DOHH2 (cell line): ENCODE results near the gene PIERCE2.

Source experiments
- CTCF ChIP-seq: fragments of 200-600 bp; sonication (generic); IDR thresholded peaks from one replicate; pipeline ENCODE4 v1.5.1; 2014; ENCODE audit warnings: antibody characterized with exemption, mild to moderate bottlenecking, low read depth, low read length; ENCODE audit not compliant: poor library complexity, severe bottlenecking
- EZH2phosphoT487 ChIP-seq: fragments of 200-600 bp; sonication (generic); IDR thresholded peaks from 2 replicates; pipeline ENCODE4 v1.6.1; 2017; ENCODE audit warnings: borderline replicate concordance, mild to moderate bottlenecking, antibody characterized with exemption, low read length, moderate library complexity, mixed read lengths

DNA sequence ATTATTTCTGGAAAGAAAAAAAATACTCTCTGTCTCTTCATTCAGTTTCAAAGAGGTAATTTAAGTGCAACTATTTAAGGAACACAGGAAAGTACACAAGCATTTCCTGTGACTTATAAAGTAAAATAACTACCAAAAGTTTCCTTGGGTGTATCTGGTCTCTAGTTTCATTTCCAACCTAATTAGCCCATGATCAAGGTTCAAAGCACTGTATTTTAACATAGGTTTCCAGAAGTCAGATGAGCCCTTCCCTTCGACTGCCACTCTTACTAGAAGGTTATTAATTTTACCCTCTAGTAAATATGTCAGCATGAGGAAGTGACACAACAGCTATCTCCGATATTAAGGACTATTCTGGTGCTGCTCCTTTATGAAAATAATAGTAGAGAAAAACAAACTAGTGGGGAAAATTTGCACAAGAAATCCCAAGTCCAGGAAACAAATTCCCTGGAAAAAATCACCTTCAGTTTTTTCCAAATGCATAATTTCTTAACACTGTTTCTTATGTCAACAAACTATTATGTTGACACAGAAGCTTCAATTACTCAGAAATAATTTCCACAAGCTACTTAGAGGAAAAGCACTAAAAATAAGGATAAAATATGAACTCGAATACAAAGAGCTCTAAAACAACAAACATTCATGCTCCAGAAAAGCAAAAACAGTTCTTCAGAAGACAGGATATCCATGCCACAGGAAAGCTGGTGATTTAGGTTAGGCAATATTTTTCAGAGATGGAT is 35.4 kb upstream of the PIERCE2 start:
- no peak for TF ChIP-seq CTCF
- TF ChIP-seq EZH2phosphoT487: no peak
